Measurements from ENCODE around the gene UFC1. TPM values are rescaled to one million over a fixed set of nuclear protein-coding genes. Genes with fewer than 3 reads are reported as not detected.

Gene UFC1
- total RNA-seq, 1 experiment from 2014 or later = 178 TPM

- peaks cover 47% of the 10 kb centered on the region for H3K36me3 ChIP-seq
- no peak for DNase-seq
- H3K9me3 ChIP-seq = no peaks in the 10 kb centered on the region
- no peaks in the 10 kb centered on the region for H3K27me3 ChIP-seq
- peak overlapping the region; percentile 54 for H3K4me3 ChIP-seq
Observed at GRCh38 chr1:161196111-161196510, 42.3 kb downstream of the UFC1 start.

- peak; percentile 84 for DNase-seq
- peak overlapping the region; percentile 54 for H3K4me3 ChIP-seq
- H3K36me3 ChIP-seq = peaks cover 40% of the 10 kb centered on the region
- no peaks in the 10 kb centered on the region for H3K9me3 ChIP-seq
- H3K27me3 ChIP-seq = no peaks in the 10 kb centered on the region
Observed at GRCh38 chr1:161196521-161197451, 43.0 kb downstream of the UFC1 start.

- peaks cover 32% of the 10 kb centered on the region for H3K36me3 ChIP-seq
- DNase-seq = peak; percentile 6
- no peaks in the 10 kb centered on the region for H3K9me3 ChIP-seq
- no peaks in the 10 kb centered on the region for H3K27me3 ChIP-seq
- H3K4me3 ChIP-seq = peak overlapping the region; percentile 54
Observed at GRCh38 chr1:161197560-161198193, 43.9 kb downstream of the UFC1 start.

GRCh38 chr1:161198194-161198896 lies 44.6 kb downstream of the UFC1 start:
- H3K9me3 ChIP-seq = no peaks in the 10 kb centered on the region
- H3K27me3 ChIP-seq = no peaks in the 10 kb centered on the region
- peaks cover 29% of the 10 kb centered on the region for H3K36me3 ChIP-seq
- peak; percentile 88 for DNase-seq
- H3K4me3 ChIP-seq = peak overlapping the region; percentile 54

- H3K27me3 ChIP-seq = no peaks in the 10 kb centered on the region
- no peaks in the 10 kb centered on the region for H3K9me3 ChIP-seq
- H3K36me3 ChIP-seq = peaks cover 33% of the 10 kb centered on the region
- peak; percentile 94 for DNase-seq
- H3K4me3 ChIP-seq = peak within 1 kb of the TSS; percentile 54
Observed at GRCh38 chr1:161198897-161199431, 45.2 kb downstream of the UFC1 start, which contains the start of gene ADAMTS4. Gene ADAMTS4 (minus strand): TSS chr1:161199054. CDS start chr1:161198627, 427 bp downstream.

- Histone ChIP-seq H3K27me3 (no peaks in the 10 kb centered on the region), H3K9me3 (no peaks in the 10 kb centered on the region), H3K36me3 (peaks cover 36% of the 10 kb centered on the region), H3K4me3 (no peak overlapping the region)
- peak; percentile 46 for DNase-seq
Observed at GRCh38 chr1:161199506-161200139, 45.8 kb downstream of the UFC1 start.

- Histone ChIP-seq H3K4me3 (no peak overlapping the region), H3K36me3 (peaks cover 36% of the 10 kb centered on the region), H3K27me3 (no peaks in the 10 kb centered on the region), H3K9me3 (no peaks in the 10 kb centered on the region)
- DNase-seq = peak; percentile 4
Observed at GRCh38 chr1:161200421-161200991, 46.7 kb downstream of the UFC1 start.

GRCh38 chr1:161200992-161201835 lies 47.4 kb downstream of the UFC1 start:
- Histone ChIP-seq H3K4me3 (peak overlapping the region; percentile 92), H3K27me3 (no peaks in the 10 kb centered on the region), H3K36me3 (peaks cover 36% of the 10 kb centered on the region), H3K9me3 (no peaks in the 10 kb centered on the region)
- peak; percentile 80 for DNase-seq

GRCh38 chr1:161201836-161202712 lies 48.3 kb downstream of the UFC1 start, which contains the start of gene NDUFS2:
Gene NDUFS2 (plus strand): TSS chr1:161202367. CDS start chr1:161202386, 19 bp downstream.
- H3K27me3 ChIP-seq = no peaks in the 10 kb centered on the region
- H3K4me3 ChIP-seq = peak within 1 kb of the TSS; percentile 92
- DNase-seq = peak; percentile 99
- no peaks in the 10 kb centered on the region for H3K9me3 ChIP-seq
- peaks cover 39% of the 10 kb centered on the region for H3K36me3 ChIP-seq

- no peaks in the 10 kb centered on the region for H3K27me3 ChIP-seq
- no peak for DNase-seq
- peaks cover 78% of the 10 kb centered on the region for H3K36me3 ChIP-seq
- H3K4me3 ChIP-seq = no peak overlapping the region
- no peaks in the 10 kb centered on the region for H3K9me3 ChIP-seq
Observed at GRCh38 chr1:161206411-161207140, 52.8 kb downstream of the UFC1 start.

- peaks cover 84% of the 10 kb centered on the region for H3K36me3 ChIP-seq
- DNase-seq = no peak
Observed at GRCh38 chr1:161207173-161207572, 53.4 kb downstream of the UFC1 start.

More at GRCh38 chr1:161207173-161207572, 53.4 kb downstream of the UFC1 start:
- no peaks in the 10 kb centered on the region for H3K27me3 ChIP-seq
- H3K4me3 ChIP-seq = no peak overlapping the region
- H3K9me3 ChIP-seq = no peaks in the 10 kb centered on the region
